Effector memory CD4-positive, alpha-beta T cell (primary cell): ENCODE measurements around the gene SLC5A6.

Experiments
- DNase-seq, 3 donors: peaks; one replicate each; pipeline ENCODE4 v3.0.0-alpha.2; 2020
- H3K27ac ChIP-seq: 2 replicates; pipeline ENCODE4 v1.7.0; 2013; ENCODE audit warnings: mild to moderate bottlenecking, low read length, moderate library complexity; ENCODE audit not compliant: insufficient read depth, poor library complexity, severe bottlenecking
- H3K27me3 ChIP-seq: replicated peaks from 2 replicates; pipeline ENCODE4 v1.7.0; 2013; ENCODE audit warnings: mild to moderate bottlenecking, low read length; ENCODE audit not compliant: insufficient read depth, control insufficient read depth, poor library complexity, severe bottlenecking
- H3K36me3 ChIP-seq: 2 replicates; pipeline ENCODE4 v1.7.0; 2013; ENCODE audit warnings: mild to moderate bottlenecking, low read length, moderate library complexity; ENCODE audit not compliant: control insufficient read depth, insufficient read depth
- H3K4me1 ChIP-seq: 2 replicates; pipeline ENCODE4 v1.7.0; 2013; ENCODE audit warnings: low read length, mild to moderate bottlenecking; ENCODE audit not compliant: control insufficient read depth, insufficient read depth, poor library complexity, severe bottlenecking
- H3K4me3 ChIP-seq: 2 replicates; pipeline ENCODE4 v1.7.0; 2013; ENCODE audit warnings: low read length, low read depth, mild to moderate bottlenecking; ENCODE audit not compliant: insufficient read depth, poor library complexity, severe bottlenecking
- H3K9me3 ChIP-seq: 2 replicates; pipeline ENCODE4 v1.7.0; 2013; ENCODE audit warnings: mild to moderate bottlenecking, low read length, moderate library complexity; ENCODE audit not compliant: control insufficient read depth

The SLC5A6 gene

DNA sequence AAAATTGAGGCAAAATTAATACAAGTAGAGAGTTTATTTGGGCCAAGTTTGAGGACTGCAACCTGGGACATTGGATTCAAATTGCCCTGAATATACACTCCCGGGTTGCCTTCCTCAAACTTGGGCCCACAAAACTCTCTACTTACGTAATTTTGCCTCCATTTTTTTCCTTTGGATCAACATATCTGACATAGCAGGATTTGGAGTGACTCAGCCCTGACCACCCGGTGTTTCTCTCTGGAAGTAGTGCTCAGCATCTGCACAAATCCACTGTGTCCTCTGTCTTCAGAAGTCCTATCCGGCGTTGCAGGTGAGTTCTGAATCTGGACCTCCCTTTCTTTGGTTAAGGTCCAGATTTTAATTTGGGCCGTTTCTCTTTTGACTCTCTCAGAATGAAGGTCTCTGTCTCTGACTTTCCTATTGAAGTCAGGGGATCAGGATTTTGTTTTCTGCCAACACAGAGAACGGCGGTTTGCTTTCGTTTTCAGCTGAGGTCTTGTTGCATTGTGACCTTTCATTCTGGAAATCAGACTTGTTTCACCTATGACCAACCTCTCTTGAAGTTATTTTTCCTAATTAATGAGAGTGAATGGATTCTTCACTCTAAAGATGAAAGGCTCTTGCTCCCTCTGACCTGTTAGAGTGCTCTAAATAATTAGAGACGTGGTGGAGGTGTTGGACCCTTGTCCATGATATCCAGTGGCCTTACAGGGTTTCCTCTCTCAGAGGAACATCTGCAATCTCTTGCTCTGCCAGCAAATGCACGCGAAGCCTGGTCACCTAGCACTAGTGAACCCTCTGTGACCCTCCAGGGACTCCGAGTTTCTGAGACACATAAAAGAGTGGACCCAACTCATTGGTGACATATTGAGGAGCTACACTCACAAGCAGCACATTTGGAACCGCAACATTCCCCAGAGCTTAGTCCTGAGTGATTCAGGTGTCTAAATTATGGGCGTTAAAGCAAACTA lies 49.6 kb downstream of the SLC5A6 start:
- H3K4me1 ChIP-seq, result no peaks in the 10 kb centered on the region
- no peaks in the 10 kb centered on the region for H3K9me3 ChIP-seq
- H3K27ac ChIP-seq, result no peak overlapping the region
- H3K4me3 ChIP-seq, result no peak overlapping the region
- H3K27me3 ChIP-seq, result no peaks in the 10 kb centered on the region
- no peaks in the 10 kb centered on the region for H3K36me3 ChIP-seq
- no peak for DNase-seq

DNA sequence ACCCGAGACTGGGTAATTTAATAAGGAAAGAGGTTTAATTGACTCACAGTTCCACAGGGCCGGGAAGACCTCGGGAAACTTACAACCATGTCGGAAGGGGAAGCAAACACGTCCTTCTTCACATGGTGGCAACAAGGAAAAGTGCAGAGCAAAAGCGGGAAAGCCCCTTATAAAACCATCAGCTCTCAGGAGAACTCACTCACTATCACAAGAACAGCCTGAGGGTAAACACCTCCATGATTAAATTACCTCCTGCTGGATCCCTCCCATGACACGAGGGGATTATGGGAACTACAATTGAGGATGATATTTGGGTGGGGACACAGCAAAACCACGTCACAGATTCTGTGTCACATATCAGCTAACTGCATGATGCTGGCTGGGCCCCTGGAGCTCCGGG lies 51.9 kb downstream of the SLC5A6 start:
- Histone ChIP-seq H3K4me3 (no peak overlapping the region), H3K4me1 (no peaks in the 10 kb centered on the region), H3K27me3 (no peaks in the 10 kb centered on the region), H3K9me3 (no peaks in the 10 kb centered on the region), H3K27ac (no peak overlapping the region), H3K36me3 (no peaks in the 10 kb centered on the region)
- DNase-seq, result no peak

DNA sequence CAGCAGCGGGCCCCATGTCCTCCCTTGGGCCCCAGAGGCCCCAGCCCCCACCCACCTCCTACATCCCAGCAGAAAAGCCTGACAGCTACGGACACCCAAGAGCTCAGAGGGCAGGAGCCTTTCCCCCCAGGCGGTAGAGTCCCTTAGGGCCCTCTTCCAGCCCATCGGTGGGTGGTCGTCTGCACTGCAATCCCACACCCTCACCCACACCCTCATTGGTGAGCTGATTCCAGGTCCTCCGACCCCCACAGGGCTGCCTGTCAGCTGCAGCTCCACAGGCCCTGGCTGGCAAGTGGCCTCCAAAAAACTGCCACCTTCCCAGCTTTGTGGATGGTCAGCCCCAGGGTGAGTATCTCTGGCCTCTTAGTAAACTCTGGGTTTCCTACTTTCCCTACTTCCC lies 52.8 kb downstream of the SLC5A6 start:
- Histone ChIP-seq H3K9me3 (no peaks in the 10 kb centered on the region), H3K4me1 (no peaks in the 10 kb centered on the region), H3K27me3 (no peaks in the 10 kb centered on the region), H3K36me3 (no peaks in the 10 kb centered on the region), H3K4me3 (no peak overlapping the region), H3K27ac (no peak overlapping the region)
- no peak for DNase-seq

DNA sequence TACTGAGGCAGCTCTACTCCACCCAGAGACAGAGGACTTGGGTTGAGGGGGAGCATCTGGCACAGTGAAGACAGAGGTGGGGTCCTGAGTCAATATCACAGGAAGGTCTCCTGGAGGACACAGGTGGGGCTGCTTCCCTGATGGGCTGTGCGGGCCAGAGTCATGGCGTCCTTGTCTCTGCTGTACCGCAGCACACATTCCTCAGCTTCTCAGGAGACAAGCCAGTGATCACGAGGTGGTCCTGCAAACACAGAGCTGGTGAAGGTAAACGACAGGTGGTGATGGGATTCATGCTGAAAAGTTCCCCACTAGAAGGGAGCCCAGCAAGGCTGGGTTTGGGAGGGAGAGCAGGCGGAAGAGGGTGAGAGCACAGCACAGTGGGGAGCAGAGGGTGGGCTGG lies 53.6 kb downstream of the SLC5A6 start:
- H3K4me1 ChIP-seq, result no peaks in the 10 kb centered on the region
- H3K27me3 ChIP-seq, result no peaks in the 10 kb centered on the region
- H3K36me3 ChIP-seq, result no peaks in the 10 kb centered on the region
- H3K27ac ChIP-seq, result no peak overlapping the region
- no peak overlapping the region for H3K4me3 ChIP-seq
- DNase-seq, result no peak
- H3K9me3 ChIP-seq, result no peaks in the 10 kb centered on the region

DNA sequence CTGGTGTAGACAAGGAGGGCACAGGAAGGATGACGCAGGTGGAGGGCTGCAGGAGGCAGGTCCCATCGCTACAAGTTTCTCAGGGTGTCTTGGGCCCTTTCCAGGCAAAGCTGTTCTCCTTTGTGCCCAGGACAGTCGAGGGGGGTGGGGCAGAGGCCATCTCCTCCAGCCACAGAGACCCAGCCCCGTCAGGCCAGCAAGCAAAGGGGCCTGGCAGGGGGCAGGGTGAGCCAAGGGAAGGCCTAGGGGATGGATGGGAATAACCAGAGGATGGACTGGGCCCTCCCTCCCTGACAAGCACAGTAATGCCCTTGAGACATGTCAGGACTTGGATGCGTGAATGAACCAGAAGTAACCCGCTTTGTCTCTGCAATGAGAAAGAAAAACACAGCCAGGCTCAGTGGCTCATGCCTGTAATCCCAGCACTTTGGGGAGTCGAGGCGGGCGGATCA lies 57.0 kb downstream of the SLC5A6 start:
- Histone ChIP-seq H3K27ac (no peak overlapping the region), H3K36me3 (no peaks in the 10 kb centered on the region), H3K4me3 (no peak overlapping the region), H3K4me1 (no peaks in the 10 kb centered on the region), H3K9me3 (no peaks in the 10 kb centered on the region), H3K27me3 (no peaks in the 10 kb centered on the region)
- DNase-seq, result no peak

DNA sequence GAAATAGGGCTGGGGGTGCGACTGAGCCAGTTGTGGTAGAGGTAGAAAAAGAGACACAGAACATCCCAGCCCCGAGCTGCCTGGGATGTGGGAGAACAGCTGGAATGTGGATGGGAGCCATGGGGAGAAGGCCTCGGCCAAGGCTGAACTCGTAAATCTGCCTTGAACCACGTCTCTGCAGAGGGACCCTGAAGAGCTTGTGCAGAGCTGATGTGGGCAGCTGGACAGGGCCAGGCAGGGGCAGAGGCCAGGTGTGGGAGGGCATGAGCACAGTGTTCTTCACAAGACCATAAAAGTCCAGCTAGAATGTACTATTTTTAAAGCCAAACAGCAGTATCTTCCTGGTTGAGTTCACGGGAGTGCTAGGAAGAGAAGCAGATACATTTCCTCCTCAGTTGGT lies 57.6 kb downstream of the SLC5A6 start:
- Histone ChIP-seq H3K27ac (no peak overlapping the region), H3K36me3 (no peaks in the 10 kb centered on the region), H3K4me3 (no peak overlapping the region), H3K9me3 (no peaks in the 10 kb centered on the region), H3K27me3 (peaks cover 2% of the 10 kb centered on the region), H3K4me1 (no peaks in the 10 kb centered on the region)
- DNase-seq, result no peak

DNA sequence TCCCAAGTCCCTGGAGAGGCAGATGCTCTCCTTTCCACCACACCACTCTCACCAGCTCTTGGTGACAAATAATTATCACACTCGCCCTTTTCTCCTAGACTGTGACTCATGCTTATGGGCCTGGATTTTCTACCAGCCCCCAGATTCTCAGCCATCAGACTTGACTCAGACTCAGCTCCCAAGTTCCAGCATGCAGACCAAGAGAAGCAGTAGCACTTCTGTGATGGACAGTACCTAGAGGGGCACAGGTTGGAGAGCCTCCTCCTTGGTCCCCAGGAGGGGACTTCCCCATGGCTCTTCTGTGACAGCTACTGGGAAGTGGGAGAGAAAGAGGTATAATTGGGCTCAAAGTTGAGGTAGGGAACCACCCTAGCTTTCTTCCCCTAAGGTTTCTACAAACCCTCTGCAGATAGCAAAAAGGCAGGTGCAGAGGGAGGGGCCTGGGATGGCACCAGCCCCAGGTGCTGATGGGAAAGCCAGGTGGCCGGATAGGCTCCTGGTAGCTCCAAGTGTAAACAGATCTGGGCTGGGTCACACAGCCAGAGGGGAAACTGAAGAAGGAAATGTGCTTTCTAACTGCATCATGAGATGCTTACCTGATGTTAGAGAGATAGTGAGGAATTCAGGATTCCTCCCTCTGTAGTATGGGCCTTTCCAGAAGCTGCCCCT lies 59.1 kb downstream of the SLC5A6 start:
- no peak overlapping the region for H3K27ac ChIP-seq
- no peak overlapping the region for H3K4me3 ChIP-seq
- no peaks in the 10 kb centered on the region for H3K4me1 ChIP-seq
- DNase-seq, result no peak
- H3K27me3 ChIP-seq, result peaks cover 3% of the 10 kb centered on the region
- H3K36me3 ChIP-seq, result no peaks in the 10 kb centered on the region
- no peaks in the 10 kb centered on the region for H3K9me3 ChIP-seq

DNA sequence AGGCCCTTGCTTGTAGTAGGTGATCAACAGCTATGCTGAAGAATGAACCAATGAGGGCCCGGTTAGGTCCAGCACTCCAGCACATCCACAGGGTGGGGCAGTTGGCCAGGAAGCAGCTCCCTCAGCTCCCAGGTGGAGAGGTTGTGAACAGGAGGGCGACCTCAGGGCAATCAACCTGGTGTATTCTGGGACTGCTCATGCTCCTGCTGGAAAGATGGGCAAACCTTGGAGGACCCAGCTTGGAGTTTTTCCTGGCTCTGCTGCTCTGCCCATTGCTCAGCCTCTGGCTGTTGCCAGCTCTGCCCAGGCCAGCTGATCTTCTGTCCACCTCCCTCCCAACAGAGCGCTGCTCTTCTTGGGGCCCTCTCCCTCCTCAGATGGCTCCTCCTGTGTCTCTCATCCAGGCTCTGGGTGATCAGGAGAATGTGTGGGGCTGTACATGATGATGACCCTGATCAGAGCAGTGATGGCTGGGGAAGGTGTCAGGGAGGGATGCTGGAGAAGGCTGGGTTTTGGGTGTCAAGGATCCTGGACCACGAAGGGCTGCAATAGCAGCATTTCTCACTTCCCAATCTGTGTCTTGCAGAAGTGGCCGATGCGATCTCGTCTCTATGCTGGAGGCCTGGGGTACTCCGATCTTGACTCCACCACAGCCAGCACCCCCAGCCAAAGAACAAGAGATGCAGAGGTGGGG lies 59.8 kb downstream of the SLC5A6 start:
- Histone ChIP-seq H3K9me3 (no peaks in the 10 kb centered on the region), H3K36me3 (no peaks in the 10 kb centered on the region), H3K4me3 (no peak overlapping the region), H3K27ac (no peak overlapping the region), H3K27me3 (peaks cover 3% of the 10 kb centered on the region), H3K4me1 (no peaks in the 10 kb centered on the region)
- no peak for DNase-seq

DNA sequence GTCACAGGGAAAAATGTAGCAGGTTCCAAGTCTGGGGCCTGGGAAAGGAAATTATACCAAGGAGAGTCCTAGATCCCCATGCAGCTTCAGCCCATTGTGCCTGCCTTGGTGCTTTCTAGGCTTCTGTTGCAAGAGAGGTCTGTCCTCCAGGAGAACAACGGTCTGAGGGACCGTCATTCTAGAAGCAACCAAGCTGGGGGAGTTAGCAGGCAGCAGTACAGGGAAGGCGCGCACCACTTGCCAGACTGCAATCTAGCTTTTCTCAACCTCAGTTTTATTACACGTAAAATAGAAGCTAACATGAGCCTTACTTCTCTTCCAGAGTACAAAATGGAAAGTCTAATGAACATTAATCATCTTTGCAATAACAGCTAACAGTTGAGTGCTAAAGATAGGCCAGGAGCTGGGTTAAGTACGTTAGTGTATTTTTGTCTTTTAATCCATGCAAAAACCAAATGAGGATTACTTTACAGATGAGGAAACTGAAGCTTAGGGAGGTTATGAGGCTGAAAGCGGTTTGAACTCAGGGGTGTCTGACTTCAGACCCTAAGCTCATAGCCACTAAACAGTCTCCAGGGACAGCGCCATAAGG lies 61.3 kb downstream of the SLC5A6 start:
- Histone ChIP-seq H3K36me3 (no peaks in the 10 kb centered on the region), H3K4me3 (no peak overlapping the region), H3K9me3 (no peaks in the 10 kb centered on the region), H3K27me3 (peaks cover 3% of the 10 kb centered on the region), H3K4me1 (no peaks in the 10 kb centered on the region), H3K27ac (no peak overlapping the region)
- DNase-seq, result no peak
